Suprapubic skin (tissue), 4 donors: ENCODE data around the gene PYGB. TPM values are rescaled to one million over a fixed set of nuclear protein-coding genes. Genes with fewer than 3 reads are reported as not detected.

Experiments used
- DNase-seq, 2 donors: peaks; one replicate each; pipeline ENCODE4 v3.0.0-alpha.2; 2019; ENCODE audit warnings: low spot score in 2 of 2
- H3K27ac ChIP-seq: fragments of 200-600 bp; sonication (generic); one replicate; pipeline ENCODE4 v1.5.1; 2019
- H3K27me3 ChIP-seq: fragments of 200-600 bp; sonication (generic); one replicate; pipeline ENCODE4 v1.5.1; 2019
- H3K36me3 ChIP-seq: fragments of 200-600 bp; sonication (generic); one replicate; pipeline ENCODE4 v1.5.1; 2019
- H3K4me1 ChIP-seq: fragments of 200-600 bp; sonication (generic); one replicate; pipeline ENCODE4 v1.5.1; 2019
- H3K4me3 ChIP-seq: fragments of 200-600 bp; sonication (generic); one replicate; pipeline ENCODE4 v1.5.1; 2019; ENCODE audit warnings: mild to moderate bottlenecking
- H3K9me3 ChIP-seq: fragments of 200-600 bp; sonication (generic); one replicate; pipeline ENCODE4 v1.5.1; 2019
- CTCF ChIP-seq, 2 donors: fragments of 200-600 bp in 1 of 2; fragments of 450-650 bp in 1 of 2; sonication (generic) in 1 of 2; IDR thresholded peaks; one replicate each; pipeline ENCODE4 v1.5.1; 2016 to 2019; ENCODE audit warnings: antibody characterized with exemption in 2 of 2, mild to moderate bottlenecking in 1 of 2, moderate library complexity in 1 of 2
- EP300 ChIP-seq: sonication (generic); formaldehyde crosslinking; IDR thresholded peaks from one replicate; pipeline ENCODE4 v1.6.1; 2017; ENCODE audit warnings: antibody characterized with exemption
- POLR2A ChIP-seq, 2 donors: fragments of 450-650 bp; IDR thresholded peaks; one replicate each; pipeline ENCODE4 v1.6.1; 2017; ENCODE audit warnings: antibody characterized with exemption in 2 of 2, mild to moderate bottlenecking in 2 of 2, moderate library complexity in 2 of 2
- POLR2AphosphoS5 ChIP-seq, 3 donors: sonication (generic); formaldehyde crosslinking; IDR thresholded peaks; one replicate each; pipeline ENCODE4 v1.6.1; 2017; ENCODE audit warnings: antibody characterized with exemption in 3 of 3
- WGBS: methylation state at CpG from one replicate; pipeline ENCODE4 v1.1.5; 2018; 5-methylcytosine and 5-hydroxymethylcytosine counted together
- total RNA-seq, 4 donors: library from RNA; depleted of rRNA; stranded (reverse); fragments of >200 nt; gene quantifications; one replicate each; pipeline ENCODE4 v1.1.0, GENCODE V29; 2016

PYGB gene
- total RNA-seq, 4 donors from 2014 or later = 142 to 247 (median 198) TPM

GRCh38 chr20:25273541-25274358, 25.9 kb downstream of the PYGB start:
- WGBS = 44% methylated on average over 20 of the region's 20 CpGs
- H3K27me3 ChIP-seq = no peaks in the 10 kb centered on the region
- H3K9me3 ChIP-seq = no peaks in the 10 kb centered on the region
- peak; percentile 53 to 76 for DNase-seq
- H3K36me3 ChIP-seq = peaks cover 86% of the 10 kb centered on the region
- H3K4me1 ChIP-seq = peaks cover 24% of the 10 kb centered on the region
- TF ChIP-seq EP300 = peak; percentile 50
- no peak for TF ChIP-seq POLR2A (IDR thresholded peaks at IDR 0.05)
- H3K27ac ChIP-seq = peak overlapping the region; percentile 61
- no peak overlapping the region for H3K4me3 ChIP-seq

- peak; percentile 46 to 70 for DNase-seq
- Histone ChIP-seq H3K27ac (no peak overlapping the region), H3K36me3 (peaks cover 87% of the 10 kb centered on the region), H3K27me3 (no peaks in the 10 kb centered on the region), H3K4me1 (peaks cover 24% of the 10 kb centered on the region), H3K4me3 (no peak overlapping the region), H3K9me3 (no peaks in the 10 kb centered on the region)
- no peak for TF ChIP-seq POLR2AphosphoS5 (IDR thresholded peaks at IDR 0.05)
- no peak for TF ChIP-seq EP300
- no peak for TF ChIP-seq CTCF (IDR thresholded peaks at IDR 0.05)
- TF ChIP-seq POLR2A (IDR thresholded peaks at IDR 0.05) = no peak
- WGBS = 94% methylated on average over 7 of the region's 20 CpGs
These were observed 26.6 kb downstream of the PYGB start for GRCh38 chr20:25274481-25274880.

- Histone ChIP-seq H3K27me3 (no peaks in the 10 kb centered on the region), H3K9me3 (no peaks in the 10 kb centered on the region), H3K36me3 (peaks cover 86% of the 10 kb centered on the region), H3K4me3 (no peak overlapping the region), H3K4me1 (peaks cover 24% of the 10 kb centered on the region), H3K27ac (no peak overlapping the region)
- WGBS = 91% methylated on average over 21 of the region's 32 CpGs
- peak; percentile 49 to 52 for DNase-seq
- TF ChIP-seq CTCF (IDR thresholded peaks at IDR 0.05) (no peak), EP300 (no peak), POLR2AphosphoS5 (IDR thresholded peaks at IDR 0.05) (no peak), POLR2A (IDR thresholded peaks at IDR 0.05) (no peak)
These were observed 27.3 kb downstream of the PYGB start for GRCh38 chr20:25274891-25275812.

GRCh38 chr20:25275813-25276532, 28.1 kb downstream of the PYGB start:
- no peak for TF ChIP-seq POLR2AphosphoS5 (IDR thresholded peaks at IDR 0.05)
- no peak for TF ChIP-seq POLR2A (IDR thresholded peaks at IDR 0.05)
- TF ChIP-seq CTCF (IDR thresholded peaks at IDR 0.05) = no peak
- no peak for TF ChIP-seq EP300
- WGBS = 94% methylated on average over 18 of the region's 20 CpGs
- Histone ChIP-seq H3K9me3 (no peaks in the 10 kb centered on the region), H3K4me3 (no peak overlapping the region), H3K36me3 (peaks cover 86% of the 10 kb centered on the region), H3K27me3 (no peaks in the 10 kb centered on the region), H3K4me1 (peaks cover 27% of the 10 kb centered on the region), H3K27ac (no peak overlapping the region)
- peak; percentile 52 to 65 for DNase-seq

GRCh38 chr20:25276533-25277050, 28.7 kb downstream of the PYGB start:
- H3K9me3 ChIP-seq = no peaks in the 10 kb centered on the region
- no peaks in the 10 kb centered on the region for H3K27me3 ChIP-seq
- H3K36me3 ChIP-seq = peaks cover 86% of the 10 kb centered on the region
- peak; percentile 46 to 70 for DNase-seq
- H3K27ac ChIP-seq = no peak overlapping the region
- 92% methylated on average over 20 of the region's 24 CpGs for WGBS
- no peak overlapping the region for H3K4me3 ChIP-seq
- TF ChIP-seq EP300 = no peak
- TF ChIP-seq POLR2A (IDR thresholded peaks at IDR 0.05) = no peak
- TF ChIP-seq CTCF (IDR thresholded peaks at IDR 0.05) = no peak
- no peak for TF ChIP-seq POLR2AphosphoS5 (IDR thresholded peaks at IDR 0.05)
- peaks cover 33% of the 10 kb centered on the region for H3K4me1 ChIP-seq
